Keratinocyte (primary cell): Measurements from ENCODE around the gene FGF18.

Source experiments
- EZH2 ChIP-seq: IDR thresholded peaks from one replicate; pipeline ENCODE4 v1.6.1; 2012; ENCODE audit warnings: inconsistent platforms, mild to moderate bottlenecking, low read length, moderate library complexity
- TF ChIP-seq, protein P1 (sequence below), 3 experiments: IDR thresholded peaks in 1 of 3; conservative IDR thresholded peaks in 1 of 3; optimal IDR thresholded peaks in 1 of 3; 2 replicates in 2 of 3; 3 replicates in 1 of 3; pipeline versions ENCODE3 to v1.5.1; 2011; ENCODE audit warnings: low read length in 3 of 3, mild to moderate bottlenecking in 3 of 3, moderate library complexity in 2 of 3, control low read depth in 1 of 3, inconsistent platforms in 1 of 3; ENCODE audit not compliant: insufficient read depth in 2 of 3; ENCODE audit errors: extremely low read depth in 1 of 3

DNA sequence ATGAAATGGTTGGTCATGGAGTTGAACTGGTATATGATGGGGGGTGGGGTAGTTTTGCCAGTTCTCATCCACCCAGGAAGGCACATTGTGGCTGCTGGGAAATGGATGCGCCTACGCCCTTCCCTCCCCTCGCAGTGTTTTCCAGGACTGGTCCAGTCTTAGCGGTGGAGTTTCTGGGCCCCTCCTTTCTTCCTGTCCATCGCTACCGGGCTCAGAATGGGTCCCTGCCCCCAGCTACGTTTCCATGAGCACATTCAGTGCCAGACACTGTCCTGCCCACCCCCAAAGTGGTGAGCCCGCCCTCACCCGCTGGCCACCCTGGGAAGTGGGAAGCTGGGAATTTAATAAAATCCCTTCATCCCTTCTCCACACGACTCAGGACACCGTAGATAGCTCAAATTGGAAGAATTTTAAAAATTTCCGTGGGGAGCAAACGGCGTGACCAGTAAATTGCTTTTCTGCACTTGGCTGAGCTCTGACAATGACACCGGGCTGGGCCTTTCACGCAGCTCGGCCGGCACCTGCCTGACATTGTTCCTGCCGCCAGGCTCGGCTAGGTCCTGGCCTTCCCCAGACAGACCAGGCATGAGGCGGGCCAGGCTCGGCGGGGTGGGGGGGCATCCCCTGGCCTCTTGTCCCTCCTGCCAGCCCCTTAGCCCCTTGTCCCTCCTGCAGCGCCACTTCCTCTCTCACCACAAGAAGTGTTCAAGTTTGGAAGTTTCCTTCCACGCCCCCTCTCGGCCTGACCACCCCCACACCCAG, 3.6 kb downstream of the FGF18 start:
- TF ChIP-seq, protein P1, sequence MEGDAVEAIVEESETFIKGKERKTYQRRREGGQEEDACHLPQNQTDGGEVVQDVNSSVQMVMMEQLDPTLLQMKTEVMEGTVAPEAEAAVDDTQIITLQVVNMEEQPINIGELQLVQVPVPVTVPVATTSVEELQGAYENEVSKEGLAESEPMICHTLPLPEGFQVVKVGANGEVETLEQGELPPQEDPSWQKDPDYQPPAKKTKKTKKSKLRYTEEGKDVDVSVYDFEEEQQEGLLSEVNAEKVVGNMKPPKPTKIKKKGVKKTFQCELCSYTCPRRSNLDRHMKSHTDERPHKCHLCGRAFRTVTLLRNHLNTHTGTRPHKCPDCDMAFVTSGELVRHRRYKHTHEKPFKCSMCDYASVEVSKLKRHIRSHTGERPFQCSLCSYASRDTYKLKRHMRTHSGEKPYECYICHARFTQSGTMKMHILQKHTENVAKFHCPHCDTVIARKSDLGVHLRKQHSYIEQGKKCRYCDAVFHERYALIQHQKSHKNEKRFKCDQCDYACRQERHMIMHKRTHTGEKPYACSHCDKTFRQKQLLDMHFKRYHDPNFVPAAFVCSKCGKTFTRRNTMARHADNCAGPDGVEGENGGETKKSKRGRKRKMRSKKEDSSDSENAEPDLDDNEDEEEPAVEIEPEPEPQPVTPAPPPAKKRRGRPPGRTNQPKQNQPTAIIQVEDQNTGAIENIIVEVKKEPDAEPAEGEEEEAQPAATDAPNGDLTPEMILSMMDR (optimal IDR thresholded peaks at IDR 0.05 in 1 of 3, IDR thresholded peaks at IDR 0.05 in 1 of 3, conservative IDR thresholded peaks at IDR 0.05 in 1 of 3; ENCODE audit: extremely low read depth in 1 of 3, insufficient read depth in 2 of 3, low read length in 3 of 3), result no peak
- no peak for TF ChIP-seq EZH2
